GM19023 (cell line): Measurements from ENCODE around the gene HOMER2.
"Not testable (repeated sequence)": the region's sequence is repeated elsewhere in the genome, so short reads cannot be mapped to it uniquely, and the experiment has no call there.

Experiments used
- ATAC-seq: cut with Tn5 transposase; IDR thresholded peaks from one replicate; pipeline ENCODE4 v1.9.1; 2021; ENCODE audit warnings: mild to moderate bottlenecking, moderate library complexity; ENCODE audit not compliant: unreplicated experiment

Gene HOMER2

GRCh38 chr15:82865981-82866380 lies 86.5 kb downstream of the HOMER2 start:
- not testable (repeated sequence) for ATAC-seq

GRCh38 chr15:82865581-82865980 lies 86.9 kb downstream of the HOMER2 start:
- ATAC-seq = not testable (repeated sequence)

DNA sequence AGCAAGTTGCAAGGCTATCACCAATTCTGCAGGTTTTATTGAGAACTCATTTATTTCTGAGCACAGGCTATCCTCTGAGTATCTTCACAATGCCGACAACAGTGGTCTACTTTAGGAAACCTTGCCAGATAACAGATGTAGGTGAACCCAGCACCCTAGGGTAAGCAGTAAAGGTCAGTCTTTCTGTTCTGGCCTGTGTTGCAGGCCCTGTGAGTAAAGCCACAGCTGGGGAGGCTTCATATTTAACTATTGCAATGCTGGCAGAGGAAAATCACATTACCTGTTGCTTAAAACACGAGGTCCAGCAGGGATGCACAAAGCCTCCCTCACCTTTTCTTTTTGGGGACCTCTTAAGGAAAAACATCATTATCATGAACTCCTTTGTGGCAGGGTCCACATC lies 87.6 kb downstream of the HOMER2 start:
- ATAC-seq = no peak

GRCh38 chr15:82862886-82863285 lies 89.6 kb downstream of the HOMER2 start:
- ATAC-seq = no peak

DNA sequence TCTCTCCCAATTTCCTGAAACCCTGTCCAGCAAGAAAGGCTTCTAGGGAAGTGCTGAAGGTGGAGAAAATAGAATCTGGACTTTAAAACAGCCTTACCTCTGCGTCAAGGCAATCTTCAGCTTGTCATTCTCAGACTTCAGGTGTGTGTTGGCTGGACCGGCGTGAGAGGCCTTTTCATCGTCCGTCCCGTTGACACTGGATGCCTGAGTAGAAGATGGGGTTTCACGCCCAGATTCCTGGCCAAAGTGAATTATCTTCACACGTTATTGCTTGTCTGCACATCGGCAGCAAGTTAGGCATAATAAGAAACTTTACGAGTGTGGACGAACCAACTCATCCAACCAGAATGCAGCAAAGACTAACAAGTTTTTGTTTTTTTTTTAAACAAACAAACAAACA lies 93.6 kb downstream of the HOMER2 start:
- ATAC-seq = no peak

GRCh38 chr15:82856397-82857170 lies 95.9 kb downstream of the HOMER2 start:
- no peak for ATAC-seq

DNA sequence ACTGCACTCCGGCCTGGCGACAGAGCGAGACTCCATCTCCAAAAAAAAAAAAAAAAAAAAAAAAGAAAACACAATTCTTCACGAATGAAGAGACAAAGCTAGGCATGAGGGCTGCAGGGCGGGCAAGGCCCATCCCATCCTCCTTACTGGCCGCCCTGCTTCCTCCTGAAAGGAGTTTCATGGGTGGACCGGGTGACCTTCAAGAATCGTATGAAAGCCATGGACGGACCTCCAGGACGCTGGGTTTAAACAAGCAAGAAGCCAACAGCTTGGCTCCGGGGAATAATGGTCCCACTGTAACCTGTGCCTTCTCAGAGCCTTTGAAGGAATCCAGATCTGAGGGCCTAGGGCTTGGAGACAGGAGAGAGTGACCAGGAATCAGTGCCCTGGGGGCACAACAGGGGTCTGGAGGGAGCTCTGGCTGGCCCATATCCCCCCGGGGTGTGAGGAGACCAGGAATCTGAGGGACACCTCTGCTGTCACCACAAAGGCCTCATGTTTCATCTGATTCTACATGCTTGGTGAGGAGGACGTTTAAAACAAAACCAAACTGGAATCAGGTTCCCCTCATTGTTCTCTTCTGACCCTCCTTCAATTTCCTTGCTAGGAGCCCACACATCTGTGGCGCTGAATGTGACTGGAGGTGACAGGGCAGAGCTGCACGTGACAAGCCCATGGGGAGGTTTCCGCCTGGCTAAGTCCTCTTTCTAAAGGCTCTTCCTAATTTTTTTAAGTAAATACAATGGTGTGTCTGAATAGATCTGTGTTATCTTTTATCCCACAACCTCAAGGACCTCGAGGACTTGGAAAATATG lies 97.0 kb downstream of the HOMER2 start:
- no peak for ATAC-seq

- no peak for ATAC-seq
Measured at GRCh38 chr15:82854554-82854953, 98.0 kb downstream of the HOMER2 start.

DNA sequence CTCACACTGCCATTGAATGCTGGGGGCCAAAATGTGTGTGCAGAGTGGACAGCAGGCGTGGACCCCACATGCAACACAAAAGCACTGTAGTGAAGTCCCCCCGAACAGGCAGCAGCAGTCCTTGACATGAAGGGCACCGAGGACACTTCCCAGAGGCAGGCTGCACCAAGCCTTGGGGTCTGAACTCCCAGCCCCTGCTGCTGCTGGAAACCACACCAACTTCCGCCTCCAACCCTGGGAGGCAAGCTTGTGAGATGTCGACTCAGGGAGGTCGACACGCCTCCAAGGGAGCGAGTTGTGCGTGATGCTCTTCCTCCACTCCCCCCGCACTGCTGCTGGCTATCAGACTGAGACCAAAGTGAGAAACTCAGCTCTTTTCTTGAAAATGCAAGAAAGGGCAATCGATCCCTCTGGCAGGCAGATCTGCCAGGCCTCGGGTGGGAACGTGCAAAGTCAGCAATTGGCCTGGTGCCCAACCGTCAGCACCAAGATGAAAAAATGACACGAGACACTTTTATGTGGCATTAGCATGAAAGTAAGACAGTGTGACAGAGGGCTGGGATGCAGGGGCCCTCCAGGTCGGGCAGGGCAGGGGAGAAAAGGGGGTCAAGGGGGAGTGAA lies 99.5 kb downstream of the HOMER2 start:
- ATAC-seq = no peak

DNA sequence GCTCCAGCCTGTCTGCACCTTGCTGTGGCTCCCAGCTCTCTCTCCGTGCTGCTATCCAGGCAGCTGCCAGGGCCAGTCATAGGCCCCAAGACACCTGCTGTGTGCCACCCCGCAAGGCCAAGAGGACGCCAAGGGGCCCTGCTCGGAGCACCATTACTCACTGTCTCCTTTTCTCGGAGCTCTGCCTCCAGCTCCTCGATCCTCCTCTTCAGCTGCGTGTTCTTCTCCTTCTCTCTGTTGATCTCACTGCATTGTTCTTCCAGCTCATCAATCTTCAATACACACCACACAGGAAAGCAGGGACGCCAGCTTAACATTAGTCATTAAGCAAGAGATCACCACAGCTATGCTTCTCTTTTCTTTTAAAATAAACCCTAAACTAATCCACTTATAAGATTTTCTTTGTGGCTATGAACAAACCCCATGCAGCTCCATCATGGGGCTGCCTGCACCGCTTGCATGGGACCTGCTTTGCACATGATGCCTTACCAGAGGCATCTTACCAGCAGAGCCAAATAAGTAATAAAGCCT lies 100.5 kb downstream of the HOMER2 start:
- no peak for ATAC-seq

- no peak for ATAC-seq
Measured at GRCh38 chr15:82851306-82851850, 101.1 kb downstream of the HOMER2 start.

GRCh38 chr15:82850731-82851130 lies 101.8 kb downstream of the HOMER2 start:
- ATAC-seq = no peak

DNA sequence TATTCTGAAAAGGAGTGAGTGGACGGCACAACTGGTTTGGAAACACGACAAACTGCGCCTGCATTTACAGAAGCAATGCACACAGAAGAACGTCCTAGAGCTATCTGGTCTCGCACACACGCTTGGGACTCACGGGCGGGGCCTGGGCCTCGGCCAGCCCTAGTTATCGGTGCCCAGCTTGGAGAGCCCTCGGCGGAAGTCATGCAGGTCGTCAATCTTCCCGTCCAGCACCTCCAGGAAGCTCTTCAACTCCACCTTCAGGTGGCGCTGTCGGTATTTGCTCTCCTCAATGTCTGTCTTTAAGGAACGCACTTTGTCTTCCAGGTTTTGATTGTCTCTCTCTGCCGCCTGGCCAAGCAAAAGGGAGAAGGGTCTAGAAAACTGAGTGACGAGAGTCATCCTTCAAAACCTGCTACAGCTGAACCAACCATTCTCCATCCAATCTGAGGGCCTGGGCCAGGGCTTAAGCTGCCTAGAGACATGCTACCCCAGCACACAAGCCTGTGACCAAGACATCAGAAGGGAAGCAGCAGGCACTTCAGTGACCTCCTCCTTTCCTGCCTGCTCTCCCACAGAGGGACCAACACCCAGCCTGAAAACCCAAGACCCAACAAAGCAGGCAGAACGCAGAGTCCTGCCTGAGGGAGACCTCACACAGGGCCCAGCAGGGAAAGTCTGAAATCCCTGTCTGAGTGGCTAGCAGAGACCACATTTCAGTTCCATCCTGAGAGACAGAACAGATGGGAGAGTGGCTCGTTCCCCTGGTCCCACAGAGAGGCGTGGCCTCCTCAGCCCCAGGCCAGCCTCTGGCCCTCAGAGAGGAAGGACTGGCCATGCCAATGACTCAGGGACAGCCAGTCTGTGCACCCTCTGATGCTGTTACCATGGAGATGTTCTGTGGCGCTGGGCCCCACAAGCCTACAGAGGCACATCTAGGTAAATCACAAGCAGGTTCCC lies 102.7 kb downstream of the HOMER2 start:
- ATAC-seq = no peak

GRCh38 chr15:82848241-82848993 lies 104.1 kb downstream of the HOMER2 start:
- no peak for ATAC-seq

DNA sequence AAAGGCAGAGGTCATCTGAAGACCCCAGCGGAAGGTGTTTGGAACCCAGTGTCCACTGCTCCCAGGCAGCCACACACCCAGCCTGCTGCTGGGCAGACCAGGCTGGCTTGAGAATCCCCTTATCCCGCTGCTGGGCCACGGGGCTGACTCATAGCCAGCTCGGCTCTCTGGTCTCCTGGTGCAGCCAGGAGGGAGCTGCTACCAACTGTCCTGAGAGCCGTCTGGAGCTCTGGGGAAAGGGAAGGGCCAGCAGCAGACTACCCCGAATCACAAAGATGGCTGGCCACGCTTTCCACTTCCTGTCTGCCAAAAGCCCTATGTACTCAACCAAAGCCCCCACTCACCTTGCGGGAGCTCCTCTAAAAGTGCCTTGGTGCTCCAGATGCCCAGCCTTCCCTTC lies 104.8 kb downstream of the HOMER2 start:
- no peak for ATAC-seq

GRCh38 chr15:82846621-82847020 lies 105.9 kb downstream of the HOMER2 start:
- no peak for ATAC-seq

DNA sequence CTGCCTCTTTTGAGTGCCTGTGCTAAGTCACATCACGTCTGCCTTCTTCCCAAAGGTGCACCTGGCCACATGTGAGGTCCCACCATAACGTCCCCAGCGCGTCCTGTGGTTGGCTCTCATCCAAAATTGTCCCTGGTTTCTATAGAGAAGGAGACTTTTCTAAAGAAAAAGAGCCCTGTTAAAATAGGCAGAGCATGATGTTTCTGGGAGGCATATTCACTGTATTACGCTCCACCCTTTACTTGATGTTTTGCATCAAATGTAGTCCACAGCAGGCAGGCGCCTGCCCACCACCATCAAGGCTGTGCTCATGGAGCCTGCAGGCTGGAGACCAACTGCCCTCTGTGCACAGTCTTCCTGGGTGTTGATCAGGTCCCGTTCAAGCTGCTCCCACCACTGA lies 106.8 kb downstream of the HOMER2 start:
- ATAC-seq = no peak

DNA sequence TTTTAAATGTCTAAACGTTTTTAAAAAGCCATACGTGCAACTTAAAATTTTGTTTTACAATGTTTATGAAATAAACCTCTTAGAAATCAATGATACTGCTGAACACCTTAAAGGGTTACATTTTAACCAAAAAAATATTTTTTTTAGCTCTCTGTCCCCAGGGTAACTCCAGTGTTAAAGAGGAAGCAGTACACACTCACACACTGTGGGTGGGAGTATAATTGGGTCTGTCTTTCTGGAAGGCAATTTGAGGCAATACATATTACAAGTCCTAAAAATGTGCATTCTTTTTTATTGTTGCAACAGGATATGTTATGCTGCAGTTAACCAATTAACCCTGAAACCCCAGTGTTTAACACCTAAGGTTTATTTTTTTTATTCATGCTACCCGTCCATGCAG lies 109.0 kb downstream of the HOMER2 start:
- ATAC-seq = no peak

DNA sequence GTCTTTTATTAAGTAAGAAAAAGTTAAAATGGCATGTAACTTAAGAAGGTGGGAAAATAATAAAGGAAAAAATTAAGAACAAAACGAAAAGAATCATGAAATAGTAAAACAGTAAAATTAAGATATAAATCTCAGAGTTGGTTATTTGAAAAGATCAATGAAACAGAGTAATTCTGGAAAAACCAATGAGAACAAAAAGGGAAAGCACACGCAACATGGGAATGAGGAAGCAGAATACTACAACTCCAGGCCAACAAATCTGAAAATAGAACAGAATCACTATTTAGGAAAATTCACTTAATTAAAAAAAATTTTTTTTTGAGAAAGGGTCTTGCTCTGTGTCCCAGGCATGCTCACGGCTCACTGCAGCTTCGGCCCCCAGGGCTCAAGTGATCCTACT lies 112.4 kb downstream of the HOMER2 start:
- no peak for ATAC-seq
